ENCODE results near the gene ATG7.
"Not testable (repeated sequence)": the region's sequence is repeated elsewhere in the genome, so short reads cannot be mapped to it uniquely, and the experiment has no call there.

The ATG7 gene

GRCh38 chr3:11558918-11559815, 287.0 kb downstream of the ATG7 start:
- DNase-seq: no peak

- DNase-seq: no peak
Observed at GRCh38 chr3:11559816-11560633, 287.8 kb downstream of the ATG7 start.

GRCh38 chr3:11560746-11561145, 288.5 kb downstream of the ATG7 start:
- DNase-seq: no peak

- DNase-seq: no peak
Observed at GRCh38 chr3:11562277-11562881, 290.2 kb downstream of the ATG7 start.

GRCh38 chr3:11563159-11563864, 291.1 kb downstream of the ATG7 start:
- DNase-seq: no peak

GRCh38 chr3:11563865-11564185, 291.6 kb downstream of the ATG7 start:
- DNase-seq: no peak

- DNase-seq: no peak
Observed at GRCh38 chr3:11564577-11565001, 292.4 kb downstream of the ATG7 start.

- DNase-seq: no peak
Observed at GRCh38 chr3:11565072-11565471, 292.9 kb downstream of the ATG7 start.

GRCh38 chr3:11565492-11565891, 293.3 kb downstream of the ATG7 start:
- DNase-seq: no peak

GRCh38 chr3:11565932-11566331, 293.7 kb downstream of the ATG7 start:
- no peak for DNase-seq

GRCh38 chr3:11566478-11566877, 294.3 kb downstream of the ATG7 start:
- DNase-seq: no peak

- no peak for DNase-seq
Observed at GRCh38 chr3:11566916-11567315, 294.7 kb downstream of the ATG7 start.

GRCh38 chr3:11567516-11568467, 295.6 kb downstream of the ATG7 start:
- peak; percentile 81 to 89 for DNase-seq

GRCh38 chr3:11568503-11569155, 296.4 kb downstream of the ATG7 start:
- peak; percentile 59 to 84 for DNase-seq

GRCh38 chr3:11569156-11569741, 297.1 kb downstream of the ATG7 start:
- DNase-seq: no peak

- no peak for DNase-seq
Observed at GRCh38 chr3:11570251-11570650, 298.1 kb downstream of the ATG7 start.

- peak in 1 of 2 experiments; percentile 56 for DNase-seq
Observed at GRCh38 chr3:11570789-11571495, 298.7 kb downstream of the ATG7 start.

- not testable (repeated sequence) for DNase-seq
Observed at GRCh38 chr3:11572660-11573059, 300.5 kb downstream of the ATG7 start.

GRCh38 chr3:11574981-11575669, 302.9 kb downstream of the ATG7 start:
- DNase-seq: no peak

All from SW 1271 (cell line).